GM18519 (cell line): ENCODE measurements around the gene TPRN.
A peak's percentile ranks its signal among the peaks of the same experiment; 100 is the strongest.

Experiments
- ATAC-seq: cut with Tn5 transposase; IDR thresholded peaks from one replicate; pipeline ENCODE4 v1.9.1; 2021; ENCODE audit warnings: mild to moderate bottlenecking, moderate library complexity; ENCODE audit not compliant: unreplicated experiment, low FRiP score

Gene TPRN

GRCh38 chr9:137226338-137227053 lies 26.0 kb upstream of the TPRN start:
- ATAC-seq, result no peak

DNA sequence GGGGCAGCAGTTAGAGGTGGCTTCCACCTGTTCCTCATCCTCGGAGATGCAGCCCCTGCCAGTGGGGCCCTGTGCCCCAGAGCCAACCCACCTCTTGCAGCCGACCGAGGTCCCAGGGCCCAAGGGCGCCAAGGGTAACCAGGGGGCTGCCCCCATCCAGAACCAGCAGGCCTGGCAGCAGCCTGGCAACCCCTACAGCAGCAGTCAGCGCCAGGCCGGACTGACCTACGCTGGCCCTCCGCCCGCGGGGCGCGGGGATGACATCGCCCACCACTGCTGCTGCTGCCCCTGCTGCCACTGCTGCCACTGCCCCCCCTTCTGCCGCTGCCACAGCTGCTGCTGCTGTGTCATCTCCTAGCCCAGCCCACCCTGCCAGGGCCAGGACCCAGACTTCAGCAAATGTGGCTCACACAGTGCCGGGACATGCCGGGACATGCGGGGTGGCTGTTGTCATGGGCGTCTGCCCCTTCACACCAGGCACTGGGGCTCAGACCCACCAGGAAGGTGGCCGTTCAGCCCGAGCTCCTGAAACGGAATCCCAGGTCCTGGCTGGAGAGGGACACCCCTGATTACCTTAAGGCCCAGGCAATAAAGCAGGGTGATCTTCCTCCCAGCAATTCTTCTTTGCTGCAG lies 25.3 kb upstream of the TPRN start:
- no peak for ATAC-seq

DNA sequence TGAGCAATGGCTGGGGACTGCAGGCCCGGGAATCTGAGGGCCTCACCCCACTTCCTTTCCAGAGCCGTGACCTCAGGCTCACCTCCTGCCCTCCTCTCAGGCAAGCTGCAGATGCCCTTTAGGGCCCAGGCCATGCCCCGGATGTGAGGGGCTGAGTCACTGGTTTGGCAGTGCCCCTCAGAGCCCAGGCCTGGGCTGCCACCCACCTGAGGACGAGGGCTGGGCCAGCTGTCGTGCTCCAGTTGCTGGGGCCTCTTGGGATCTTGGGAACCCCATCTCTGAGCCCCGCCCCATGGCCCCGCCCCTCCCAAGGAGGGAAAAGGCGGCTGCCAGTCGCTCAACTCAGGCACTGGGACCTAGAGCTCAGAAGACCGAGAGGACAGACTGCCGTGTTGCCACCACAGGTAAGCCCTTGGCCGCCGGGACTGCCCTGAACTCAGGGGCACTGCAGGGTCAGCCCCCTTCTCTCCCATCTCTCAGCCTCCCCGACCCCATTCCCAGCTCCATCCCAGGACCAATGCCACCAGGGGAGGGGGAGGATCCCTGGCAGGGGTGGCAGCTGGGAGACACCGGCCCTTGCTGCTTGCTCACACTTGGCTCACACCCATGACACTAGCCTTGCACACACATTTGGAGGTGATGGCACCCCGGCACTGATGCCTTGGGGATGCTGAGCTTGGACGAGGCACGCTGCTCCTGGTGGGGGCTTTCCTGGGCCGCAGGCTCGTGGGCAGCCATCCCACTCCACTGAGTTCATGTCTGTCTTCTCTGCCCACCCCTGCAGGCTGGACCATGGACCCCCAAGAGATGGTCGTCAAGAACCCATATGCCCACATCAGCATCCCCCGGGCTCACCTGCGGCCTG lies 24.5 kb upstream of the TPRN start, which contains the start of gene CYSRT1:
Gene CYSRT1 (plus strand): TSS at position 345 of the 865 bp plus-strand sequence. CDS start 448 bp downstream, at position 793.
- ATAC-seq, result no peak

- peak; percentile 45 for ATAC-seq
Observed at GRCh38 chr9:137223078-137223970, 22.8 kb upstream of the TPRN start.

GRCh38 chr9:137222190-137223077 lies 21.9 kb upstream of the TPRN start, which contains the start of gene RNF208:
TSS of gene RNF208 (minus strand) at chr9:137222240. CDS start at chr9:137221212, 1,028 bp downstream.
- ATAC-seq, result no peak

- no peak for ATAC-seq
Observed at GRCh38 chr9:137221506-137222111, 21.1 kb upstream of the TPRN start.

DNA sequence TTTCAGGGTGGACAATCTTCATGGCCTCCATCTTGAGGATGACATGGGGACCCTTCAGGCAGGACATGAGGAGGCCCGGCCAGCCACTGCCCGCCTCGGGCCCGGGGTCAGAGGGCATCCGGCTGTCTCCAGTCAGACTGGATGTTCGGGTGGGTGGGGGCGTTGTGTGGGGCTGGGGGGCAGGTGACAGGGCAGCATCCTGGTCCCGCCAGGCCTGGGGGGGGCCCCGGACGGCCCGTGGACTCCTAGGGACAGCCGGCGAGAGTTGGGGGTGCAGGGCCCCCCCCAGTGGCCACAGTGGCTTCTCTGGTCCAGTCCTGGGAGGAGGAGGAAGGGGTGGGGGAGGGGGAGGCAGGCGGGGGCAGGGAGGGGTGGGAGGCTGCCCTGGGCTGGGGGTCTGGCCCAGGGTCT lies 20.6 kb upstream of the TPRN start:
- no peak for ATAC-seq

DNA sequence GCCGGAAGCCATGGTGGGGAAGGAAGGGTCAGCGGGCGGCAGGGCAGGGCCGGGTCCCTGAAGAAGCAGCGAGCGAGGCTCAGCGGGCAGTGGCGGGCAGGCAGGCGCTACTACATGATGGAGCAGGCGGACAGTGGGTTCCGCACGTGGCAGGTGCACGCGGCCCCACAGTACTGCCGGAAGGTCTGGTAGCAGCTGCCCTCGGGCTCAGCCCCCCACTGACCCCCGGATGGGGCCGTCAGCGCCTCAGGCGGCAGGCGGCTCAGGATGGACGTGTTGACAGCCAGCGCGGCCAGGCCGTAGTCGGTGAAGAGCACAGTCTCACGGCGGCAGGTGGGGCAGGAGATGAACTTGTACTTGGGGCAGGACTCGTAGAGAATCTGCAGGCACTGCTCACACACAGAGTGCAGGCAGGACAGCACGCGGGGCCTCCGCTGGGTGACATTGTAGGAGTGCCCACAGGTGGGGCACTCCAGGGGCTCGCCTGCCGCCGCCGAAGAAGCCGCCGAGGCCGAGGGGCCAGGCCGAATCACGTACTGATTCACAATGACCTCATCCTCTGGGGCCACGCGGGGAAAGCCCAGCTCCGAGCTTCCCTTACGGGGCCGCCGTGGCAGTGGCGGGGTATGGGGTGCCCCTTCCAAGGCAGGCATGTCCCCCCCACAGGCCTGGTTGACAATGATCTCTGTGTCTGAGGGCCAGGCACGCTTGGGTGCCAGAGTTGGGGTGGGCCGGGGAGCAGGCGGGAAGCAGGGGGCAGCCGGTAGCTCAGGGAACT lies 20.0 kb upstream of the TPRN start:
- no peak for ATAC-seq

DNA sequence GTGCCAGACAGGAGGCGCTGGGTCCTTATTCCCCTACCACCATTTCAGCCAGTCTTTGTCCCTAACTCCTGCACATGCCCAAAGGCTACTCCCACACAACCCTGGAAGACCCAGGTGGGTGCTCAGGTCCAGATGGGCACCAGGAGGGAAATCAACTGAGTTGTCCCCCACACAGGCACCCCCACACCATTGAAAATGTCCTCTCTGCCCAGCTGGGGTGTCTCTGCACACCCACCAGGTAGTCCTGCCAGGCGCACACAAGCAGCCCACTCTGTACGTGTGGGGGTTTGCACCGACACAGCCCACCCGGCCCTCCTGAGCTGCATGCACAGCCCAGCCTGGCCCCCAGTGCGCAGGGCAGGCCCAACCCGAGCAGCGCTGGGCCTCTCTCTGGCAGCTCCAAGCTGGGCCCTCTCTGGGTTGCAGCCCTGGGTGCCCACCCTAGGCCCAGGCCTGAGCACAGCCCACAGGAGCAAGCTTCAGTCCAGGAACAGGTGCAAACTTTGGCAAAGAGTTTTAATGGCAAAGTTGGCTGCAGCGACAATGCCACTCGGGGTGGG lies 19.3 kb upstream of the TPRN start:
- no peak for ATAC-seq

- no peak for ATAC-seq
Observed at GRCh38 chr9:137218754-137219271, 18.3 kb upstream of the TPRN start.

GRCh38 chr9:137218212-137218753 lies 17.7 kb upstream of the TPRN start:
- ATAC-seq, result no peak

DNA sequence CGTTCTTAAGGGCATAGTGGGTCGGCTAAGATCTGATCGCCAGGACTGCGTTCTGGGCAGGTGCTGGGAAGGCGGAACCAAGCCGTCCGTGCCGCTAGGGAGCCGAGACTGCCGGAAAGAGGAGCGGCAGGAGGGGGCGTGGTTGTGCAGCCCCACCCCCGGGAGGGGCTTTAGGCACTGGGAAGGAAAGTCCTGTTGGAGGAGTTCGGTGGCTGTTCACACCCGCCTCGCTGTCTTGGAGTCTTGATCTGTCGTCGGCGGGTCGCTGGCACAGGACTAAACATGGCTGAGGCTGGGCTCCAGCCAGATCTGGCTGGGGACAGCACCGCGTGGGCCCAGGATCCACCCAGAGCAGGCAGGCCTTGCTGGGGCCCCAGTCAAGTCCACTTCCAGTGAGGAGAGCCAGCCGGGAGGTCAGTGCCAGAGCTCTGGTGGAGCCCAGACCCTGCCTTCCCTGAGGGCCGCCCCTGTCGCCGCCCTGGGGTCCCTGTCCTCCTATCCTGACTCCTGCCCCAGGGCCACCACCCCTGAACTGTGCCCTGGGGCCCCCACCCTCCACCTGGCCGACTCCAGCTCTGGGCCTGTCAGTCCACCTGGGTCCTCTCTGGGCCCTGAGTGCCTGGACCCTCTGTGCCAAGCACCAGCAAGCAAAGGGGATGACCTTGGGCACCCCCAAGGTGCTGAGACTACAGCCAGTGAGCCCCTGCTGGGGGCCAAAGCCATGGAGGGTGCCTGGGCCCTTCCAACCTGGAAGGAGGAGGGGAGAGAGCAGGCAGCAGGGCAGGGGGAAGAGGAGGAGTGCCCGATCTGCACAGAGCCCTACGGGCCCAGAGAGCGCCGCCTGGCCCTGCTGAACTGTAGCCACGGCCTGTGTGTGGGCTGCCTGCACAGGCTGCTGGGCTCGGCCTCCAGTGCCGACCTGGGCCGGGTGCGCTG lies 17.0 kb upstream of the TPRN start:
- no peak for ATAC-seq

DNA sequence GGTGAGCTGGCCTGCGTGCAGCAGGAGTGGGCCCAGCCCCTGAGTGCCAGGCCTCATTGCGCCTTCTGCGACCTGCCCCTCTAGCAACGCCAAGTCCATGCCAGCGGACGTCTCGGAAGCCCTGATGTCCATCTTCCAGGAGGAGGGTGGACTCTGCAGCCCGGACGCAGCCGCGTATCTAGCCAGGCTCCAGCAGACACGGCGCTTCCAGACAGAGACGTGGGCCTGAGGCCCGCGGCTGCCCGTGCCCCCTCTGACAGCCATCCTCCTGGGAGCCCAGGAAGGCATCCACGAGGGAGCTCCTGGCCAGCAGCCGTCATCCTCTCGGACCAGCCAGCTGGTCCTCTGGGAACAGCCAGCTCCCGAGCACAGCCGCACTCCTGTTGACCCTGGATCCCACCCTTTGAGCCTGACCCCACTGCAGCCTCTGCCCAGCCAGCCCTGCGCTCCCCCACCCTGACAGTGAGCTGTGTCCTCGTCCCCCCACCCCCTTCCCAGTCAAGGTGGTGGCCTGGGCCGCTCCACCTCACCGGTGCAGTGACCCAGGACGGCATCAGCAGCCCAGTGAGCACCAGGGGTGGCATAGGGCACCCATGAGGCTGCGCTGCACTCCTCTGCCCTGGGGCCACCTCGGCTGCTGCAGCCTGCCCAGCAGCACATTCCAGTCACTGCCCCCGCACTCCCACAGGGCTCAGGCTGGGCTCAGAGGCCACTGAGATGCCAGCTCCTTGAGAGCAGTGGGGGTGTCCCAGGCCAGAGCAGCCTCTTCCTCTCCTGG lies 15.8 kb upstream of the TPRN start:
- no peak for ATAC-seq

GRCh38 chr9:137215196-137215986 lies 14.8 kb upstream of the TPRN start:
- no peak for ATAC-seq

- ATAC-seq, result no peak
Observed at GRCh38 chr9:137214620-137215019, 14.1 kb upstream of the TPRN start.
